GM23338 (cell line): Measurements from ENCODE around the gene DMWD. TPM values are rescaled to one million over a fixed set of nuclear protein-coding genes. Genes with fewer than 3 reads are reported as not detected.

ENCODE experiments used
- ATAC-seq: fragments of 200-7000 bp; cut with Tn5 transposase; 3 replicates; pipeline ENCODE4 v1.9.1; 2020
- DNase-seq: peaks from one replicate; pipeline ENCODE4 v3.0.0-alpha.2; 2015; ENCODE audit warnings: low spot score
- H2AFZ ChIP-seq: fragments of 200-600 bp; sonication (generic); 2 replicates; pipeline ENCODE4 v1.8.0; 2016; ENCODE audit warnings: antibody characterized with exemption, mild to moderate bottlenecking, moderate library complexity
- H3F3A ChIP-seq: fragments of 200-600 bp; sonication (generic); replicated peaks from 2 replicates; pipeline ENCODE4 v1.8.0; 2017; ENCODE audit warnings: antibody characterized with exemption, mixed run types, low read depth
- H3K27ac ChIP-seq: fragments of 200-600 bp; sonication (generic); 2 replicates; pipeline ENCODE4 v1.6.1; 2016; ENCODE audit warnings: low read depth
- H3K27me3 ChIP-seq: fragments of 200-600 bp; sonication (generic); 2 replicates; pipeline ENCODE4 v1.8.0; 2016; ENCODE audit warnings: mild to moderate bottlenecking, mixed run types, moderate library complexity; ENCODE audit not compliant: insufficient read depth
- H3K36me3 ChIP-seq: fragments of 200-600 bp; sonication (generic); 2 replicates; pipeline ENCODE4 v1.8.0; 2016; ENCODE audit warnings: mild to moderate bottlenecking; ENCODE audit not compliant: insufficient read depth
- H3K4me1 ChIP-seq: fragments of 200-600 bp; sonication (generic); 2 replicates; pipeline ENCODE4 v1.8.0; 2016; ENCODE audit warnings: mild to moderate bottlenecking, moderate library complexity; ENCODE audit not compliant: insufficient read depth
- H3K4me2 ChIP-seq: fragments of 200-600 bp; sonication (generic); 2 replicates; pipeline ENCODE4 v1.7.1; 2017; ENCODE audit warnings: mixed run types
- H3K4me3 ChIP-seq: fragments of 200-600 bp; sonication (generic); 2 replicates; pipeline ENCODE4 v1.6.1; 2016; ENCODE audit warnings: mixed run types
- H3K79me2 ChIP-seq: fragments of 200-600 bp; sonication (generic); replicated peaks from 2 replicates; pipeline ENCODE4 v1.8.0; 2017; ENCODE audit warnings: mild to moderate bottlenecking; ENCODE audit not compliant: insufficient read depth
- H3K9me2 ChIP-seq: fragments of 200-600 bp; sonication (generic); 2 replicates; pipeline ENCODE4 v1.8.0; 2017; ENCODE audit not compliant: insufficient read depth
- H4K20me1 ChIP-seq: fragments of 200-600 bp; sonication (generic); replicated peaks from 2 replicates; pipeline ENCODE4 v1.8.0; 2017; ENCODE audit warnings: mild to moderate bottlenecking; ENCODE audit not compliant: insufficient read depth
- H3K27ac Mint-ChIP-seq: 2 replicates; pipeline ENCODE4 v1.8.0; 2020; ENCODE audit warnings: inconsistent platforms, mild to moderate bottlenecking, moderate library complexity, mixed read lengths
- H3K27me3 Mint-ChIP-seq: 3 replicates; pipeline ENCODE4 v1.8.0; 2022; ENCODE audit warnings: low read depth, mild to moderate bottlenecking, moderate library complexity, mixed read lengths, inconsistent platforms; ENCODE audit not compliant: insufficient read depth, poor library complexity
- H3K36me3 Mint-ChIP-seq: 3 replicates; pipeline ENCODE4 v1.8.0; 2021; ENCODE audit warnings: low read depth, mild to moderate bottlenecking, inconsistent platforms, moderate library complexity, mixed read lengths
- H3K4me1 Mint-ChIP-seq: 3 replicates; pipeline ENCODE4 v1.8.0; 2020; ENCODE audit warnings: mild to moderate bottlenecking, inconsistent platforms, mixed read lengths
- H3K4me3 Mint-ChIP-seq: 3 replicates; pipeline ENCODE4 v1.8.0; 2021; ENCODE audit warnings: moderate library complexity, mild to moderate bottlenecking, inconsistent platforms, mixed read lengths
- H3K9me3 Mint-ChIP-seq: 3 replicates; pipeline ENCODE4 v1.8.0; 2020; ENCODE audit warnings: moderate library complexity, mild to moderate bottlenecking, inconsistent platforms, mixed read lengths
- CTCF ChIP-seq, 2 experiments: fragments of 200-600 bp in 1 of 2; sonication (generic) in 1 of 2; conservative IDR thresholded peaks; 2 replicates each; pipeline versions ENCODE4 v1.5.1 to v1.6.1; 2016 to 2017; ENCODE audit warnings: antibody characterized with exemption in 2 of 2, low read depth in 2 of 2, mild to moderate bottlenecking in 2 of 2, moderate library complexity in 1 of 2
- EZH2 ChIP-seq: fragments of 200-600 bp; sonication (generic); IDR thresholded peaks from one replicate; pipeline ENCODE4 v1.8.0; 2017; ENCODE audit warnings: antibody characterized with exemption, mild to moderate bottlenecking, low read depth; ENCODE audit not compliant: unreplicated experiment
- JUNB ChIP-seq: IDR thresholded peaks from one replicate; pipeline ENCODE4 v1.6.1; 2016; ENCODE audit warnings: antibody characterized with exemption; ENCODE audit not compliant: unreplicated experiment
- POLR2AphosphoS5 ChIP-seq: IDR thresholded peaks from 2 replicates; pipeline ENCODE4 v1.6.1; 2016; ENCODE audit warnings: antibody characterized with exemption, low read depth
- ZNF331 ChIP-seq: fragments of 250-450 bp; sonication (Bioruptor Pico); IDR thresholded peaks from 2 replicates; pipeline ENCODE4 v1.5.0; 2020; ENCODE audit warnings: low read depth, mild to moderate bottlenecking, moderate library complexity
- polyA plus RNA-seq: library from polyadenylated mRNA; unstranded; fragments of >200 nt; fragmentation: Nextera tagmentation; extraction: Ambion mirVana; gene quantifications from 2 replicates; pipeline ENCODE4 v1.2.1, GENCODE V29; 2016
- total RNA-seq: library from RNA; depleted of rRNA; stranded (reverse); fragments of >200 nt; shearing (Covaris generic); gene quantifications from 2 replicates; pipeline ENCODE4 v1.2.3, GENCODE V29; 2014

Gene DMWD
- total and polyA plus RNA-seq, 2 experiments from 2014 or later, result 12.1 to 45.6 TPM

DNA sequence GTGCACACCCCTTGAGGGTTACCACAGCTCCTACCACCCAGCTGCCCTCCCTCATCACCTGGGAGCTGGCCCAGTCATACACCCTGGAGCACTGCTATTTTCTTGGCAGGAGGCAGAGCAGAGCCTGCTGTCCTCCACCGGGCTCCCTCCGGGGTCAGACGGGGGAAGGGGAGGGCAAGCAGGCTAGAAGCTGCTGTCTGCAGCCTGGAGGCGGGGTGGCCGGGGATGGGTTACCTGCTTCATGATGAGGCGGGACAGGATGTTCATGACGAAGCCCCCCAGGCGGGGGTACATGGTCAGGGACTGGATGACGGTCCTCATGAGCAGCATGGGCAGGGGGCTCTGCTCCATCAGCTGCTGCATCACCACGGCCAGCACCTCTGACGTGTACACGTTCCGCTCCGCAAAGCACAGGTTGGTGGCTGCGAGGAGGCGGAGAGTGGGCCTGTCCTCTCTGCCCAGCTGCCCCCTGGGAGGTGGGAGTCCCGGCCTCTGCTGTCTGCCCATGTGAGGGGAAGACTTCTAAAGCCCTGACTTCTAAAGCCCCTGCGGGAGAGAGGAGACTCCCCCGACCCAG, 25.2 kb upstream of the DMWD start:
- H3K4me1 ChIP-seq, result peaks cover 39% of the 10 kb centered on the region
- no peaks in the 10 kb centered on the region for H3K27me3 ChIP-seq
- H3K27ac ChIP-seq, result peak overlapping the region; percentile 87
- H3K9me2 ChIP-seq, result no peaks in the 10 kb centered on the region
- Mint-ChIP-seq H3K4me1 (peaks cover 43% of the 10 kb centered on the region), H3K27me3 (peaks cover 26% of the 10 kb centered on the region), H3K4me3 (peak overlapping the region; percentile 87; the same call in 2 of the 3 replicates), H3K27ac (no peak overlapping the region; the same call in 1 of the 2 replicates), H3K36me3 (peaks cover 31% of the 10 kb centered on the region), H3K9me3 (no peaks in the 10 kb centered on the region)
- H3K36me3 ChIP-seq, result no peaks in the 10 kb centered on the region; the same call in 1 of the 2 replicates
- H2AFZ ChIP-seq, result no peak overlapping the region
- H3F3A ChIP-seq, result peaks cover 37% of the 10 kb centered on the region; the same call in 1 of the 2 replicates
- H3K79me2 ChIP-seq, result no peaks in the 10 kb centered on the region
- H3K4me2 ChIP-seq, result peak overlapping the region; percentile 72
- ATAC-seq, result peak; percentile 6
- TF ChIP-seq ZNF331 (CRISPR knock-in tag), result no peak
- DNase-seq, result peak; percentile 59
- H4K20me1 ChIP-seq, result no peaks in the 10 kb centered on the region; the same call in 1 of the 2 replicates
- H3K4me3 ChIP-seq, result peak overlapping the region; percentile 35

DNA sequence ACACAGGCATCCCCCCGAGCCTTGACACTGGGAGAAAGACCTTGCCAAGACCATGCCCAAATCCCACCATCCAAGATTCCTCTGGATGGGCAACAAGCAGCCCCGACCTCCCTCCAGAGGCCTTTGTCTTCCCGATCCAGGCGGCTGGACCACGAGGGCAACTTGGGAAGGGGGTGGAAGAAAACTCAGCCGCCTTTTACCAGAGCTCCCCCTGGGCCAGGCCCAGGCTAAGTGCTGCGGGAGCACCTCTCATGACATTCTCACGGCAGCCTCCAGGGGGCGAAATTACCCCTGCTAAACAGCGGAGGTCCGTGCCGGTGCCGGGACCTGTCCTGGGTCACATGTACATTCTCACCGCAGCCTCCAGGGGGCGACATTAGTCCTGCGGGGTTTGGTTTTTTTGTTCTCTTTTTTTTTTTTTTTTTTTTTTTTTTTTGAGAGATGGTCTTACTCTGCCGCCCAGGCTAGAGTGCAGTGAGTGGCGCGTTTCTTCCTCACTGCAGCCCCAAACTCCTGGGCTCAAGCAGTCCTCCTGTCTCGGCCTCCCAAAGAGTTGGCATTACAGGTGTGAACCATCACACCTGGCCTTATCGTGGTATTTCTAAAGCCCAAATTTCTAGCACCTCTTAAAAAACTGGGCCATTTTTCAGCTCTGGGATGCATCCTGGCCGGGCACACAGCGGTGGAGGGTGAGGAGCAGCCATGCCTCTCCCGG, 24.5 kb upstream of the DMWD start:
- ATAC-seq, result peak; percentile 63
- H3K27me3 Mint-ChIP-seq, result peaks cover 25% of the 10 kb centered on the region
- Histone ChIP-seq H3K36me3 (no peaks in the 10 kb centered on the region; the same call in 1 of the 2 replicates), H3K27me3 (no peaks in the 10 kb centered on the region), H3F3A (peaks cover 40% of the 10 kb centered on the region; the same call in 1 of the 2 replicates), H3K9me2 (no peaks in the 10 kb centered on the region), H3K4me3 (peak overlapping the region; percentile 79), H3K4me2 (peak overlapping the region; percentile 92), H3K79me2 (no peaks in the 10 kb centered on the region), H4K20me1 (no peaks in the 10 kb centered on the region; the same call in 1 of the 2 replicates), H3K4me1 (peaks cover 39% of the 10 kb centered on the region), H3K27ac (peak overlapping the region; percentile 95), H2AFZ (no peak overlapping the region)
- H3K9me3 Mint-ChIP-seq, result no peaks in the 10 kb centered on the region
- H3K36me3 Mint-ChIP-seq, result peaks cover 29% of the 10 kb centered on the region
- peak overlapping the region; percentile 97 for H3K27ac Mint-ChIP-seq
- peaks cover 43% of the 10 kb centered on the region for H3K4me1 Mint-ChIP-seq
- peak overlapping the region; percentile 87 for H3K4me3 Mint-ChIP-seq
- DNase-seq, result peak; percentile 98
- TF ChIP-seq EZH2, result no peak
- TF ChIP-seq CTCF (conservative IDR thresholded peaks at IDR 0.05; ENCODE audit: low read depth in 2 of 2), result peak; percentile 97 to 99
- TF ChIP-seq POLR2AphosphoS5, result peak; percentile 63

GRCh38 chr19:45816236-45817009, 23.8 kb upstream of the DMWD start:
- H3K4me1 Mint-ChIP-seq, result peaks cover 41% of the 10 kb centered on the region

More at GRCh38 chr19:45816236-45817009, 23.8 kb upstream of the DMWD start:
- Mint-ChIP-seq H3K4me3 (peak overlapping the region; percentile 87), H3K27me3 (peaks cover 26% of the 10 kb centered on the region), H3K9me3 (no peaks in the 10 kb centered on the region), H3K27ac (peak overlapping the region; percentile 97), H3K36me3 (peaks cover 24% of the 10 kb centered on the region)
- peak overlapping the region; percentile 95 for H3K27ac ChIP-seq
- H3K4me2 ChIP-seq, result peak overlapping the region; percentile 92
- H3F3A ChIP-seq, result peaks cover 41% of the 10 kb centered on the region; the same call in 1 of the 2 replicates
- no peak overlapping the region for H2AFZ ChIP-seq
- TF ChIP-seq JUNB, result no peak
- H3K4me1 ChIP-seq, result peaks cover 39% of the 10 kb centered on the region
- no peaks in the 10 kb centered on the region; the same call in 1 of the 2 replicates for H3K36me3 ChIP-seq
- H3K79me2 ChIP-seq, result no peaks in the 10 kb centered on the region
- no peaks in the 10 kb centered on the region; the same call in 1 of the 2 replicates for H4K20me1 ChIP-seq
- no peaks in the 10 kb centered on the region for H3K27me3 ChIP-seq
- H3K9me2 ChIP-seq, result no peaks in the 10 kb centered on the region
- H3K4me3 ChIP-seq, result peak overlapping the region; percentile 79
- peak; percentile 60 for DNase-seq
- peak; percentile 1 for ATAC-seq
